DMS53 treated with DMSO at 0.1 percent for 48 hours (cell line): ENCODE measurements around the gene KDM4F.

Experiments
- DNase-seq: peaks from one replicate; lab custom pipeline; 2025; ENCODE audit not compliant: unreplicated experiment; lab: John Stamatoyannopoulos, UW

Gene KDM4F

DNA sequence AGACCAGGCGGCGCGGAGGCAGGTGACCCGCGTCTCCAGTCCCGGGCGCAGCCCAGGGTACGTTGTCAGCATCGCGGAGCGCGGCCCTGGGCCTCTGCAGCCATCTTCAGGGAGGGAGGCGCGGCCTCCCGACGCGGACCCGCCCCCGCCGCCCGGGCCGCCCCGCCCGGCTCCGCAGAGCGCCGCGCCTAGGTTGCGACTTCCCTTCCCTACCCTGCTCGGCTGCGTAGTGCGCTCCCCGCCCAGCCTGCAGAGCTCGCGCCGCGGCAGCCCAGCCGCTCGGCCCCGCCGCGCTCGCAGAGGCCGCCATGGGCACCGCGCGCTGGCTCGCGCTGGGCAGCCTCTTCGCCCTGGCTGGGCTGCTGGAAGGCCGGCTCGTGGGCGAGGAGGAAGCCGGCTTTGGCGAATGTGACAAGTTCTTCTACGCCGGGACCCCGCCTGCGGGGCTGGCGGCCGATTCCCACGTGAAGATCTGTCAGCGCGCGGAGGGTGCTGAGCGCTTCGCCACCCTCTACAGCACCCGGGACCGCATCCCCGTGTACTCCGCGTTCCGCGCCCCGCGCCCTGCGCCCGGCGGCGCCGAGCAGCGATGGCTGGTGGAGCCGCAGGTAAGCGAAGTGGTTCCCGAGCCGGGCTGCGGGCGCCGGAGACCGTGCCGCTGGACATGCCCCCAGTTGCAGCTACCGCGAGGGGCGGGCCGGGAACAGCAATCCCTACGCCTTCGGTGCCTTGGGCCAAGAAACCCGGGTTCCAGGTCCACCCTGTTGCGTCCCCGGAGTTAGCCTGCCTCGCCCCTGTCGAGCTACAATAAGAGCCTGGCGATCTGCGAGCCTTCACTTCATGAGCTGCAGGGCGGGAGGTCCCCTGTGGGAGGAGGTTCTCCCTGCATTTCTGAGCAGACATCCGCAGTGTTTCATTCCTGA is 40.7 kb downstream of the KDM4F start, which contains the start of gene ENDOD1:
Gene ENDOD1 (plus strand): TSS at position 227 of the 923 bp plus-strand sequence. CDS start 82 bp downstream, at position 309.
- DNase-seq, result peak; percentile 79

- DNase-seq, result no peak
These were observed 42.5 kb downstream of the KDM4F start for GRCh38 chr11:95091663-95092180.

DNA sequence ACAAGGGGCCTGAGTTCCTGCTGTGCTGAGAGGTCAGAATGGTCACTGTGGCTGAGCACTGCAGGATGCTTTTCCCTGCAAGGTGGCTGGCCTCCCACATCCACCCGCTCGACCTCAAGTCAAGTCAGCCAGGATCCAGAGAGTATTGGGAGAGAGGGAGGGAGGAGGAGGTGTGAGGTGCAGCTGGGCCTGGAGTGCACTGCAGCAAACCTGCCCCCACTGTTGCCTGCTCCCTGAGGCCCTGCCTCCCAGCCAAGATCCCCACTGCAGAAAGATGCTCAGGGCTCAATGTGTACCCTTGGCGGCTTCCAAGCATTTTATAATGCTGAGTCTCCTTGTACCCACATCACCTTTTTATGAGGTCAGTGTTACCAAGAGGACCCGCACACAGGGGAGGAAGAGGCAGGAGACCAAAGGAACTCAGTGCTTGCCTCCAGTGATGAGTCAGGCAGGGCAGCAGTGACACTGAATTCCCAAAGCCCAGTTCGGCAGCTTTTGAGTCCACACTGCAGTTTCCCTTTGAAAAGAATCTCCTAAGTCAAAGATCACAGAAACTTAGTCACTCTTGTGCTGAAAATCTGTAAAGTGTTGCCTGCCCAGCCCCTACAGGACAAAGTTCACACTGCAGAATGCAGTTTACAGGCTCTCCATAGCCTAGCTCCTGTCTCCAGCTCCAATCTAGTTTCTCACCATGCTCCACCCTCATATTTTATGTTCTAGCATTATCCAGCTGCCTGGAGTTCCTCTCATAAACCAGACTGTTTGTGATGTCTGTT is 43.5 kb downstream of the KDM4F start:
- no peak for DNase-seq

DNA sequence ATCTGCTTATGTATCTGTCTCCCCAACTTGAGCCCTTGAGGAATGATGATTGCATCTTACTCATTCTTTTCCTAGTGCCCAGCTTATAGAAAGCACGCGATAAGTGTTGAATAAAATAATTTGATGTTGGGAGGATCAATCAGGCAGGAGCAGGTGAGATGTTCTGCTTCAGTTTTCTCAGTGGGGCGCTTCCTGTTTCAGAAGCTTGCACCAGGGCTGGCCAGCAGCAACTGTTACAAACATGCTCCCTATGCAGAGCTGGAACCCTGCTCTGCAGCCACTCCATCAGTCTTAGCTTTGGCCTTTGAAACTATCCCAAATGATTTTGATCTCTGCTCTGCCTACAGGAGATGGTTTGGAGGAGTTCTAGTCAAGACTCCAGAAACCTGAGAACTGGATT is 44.3 kb downstream of the KDM4F start:
- DNase-seq, result no peak

DNA sequence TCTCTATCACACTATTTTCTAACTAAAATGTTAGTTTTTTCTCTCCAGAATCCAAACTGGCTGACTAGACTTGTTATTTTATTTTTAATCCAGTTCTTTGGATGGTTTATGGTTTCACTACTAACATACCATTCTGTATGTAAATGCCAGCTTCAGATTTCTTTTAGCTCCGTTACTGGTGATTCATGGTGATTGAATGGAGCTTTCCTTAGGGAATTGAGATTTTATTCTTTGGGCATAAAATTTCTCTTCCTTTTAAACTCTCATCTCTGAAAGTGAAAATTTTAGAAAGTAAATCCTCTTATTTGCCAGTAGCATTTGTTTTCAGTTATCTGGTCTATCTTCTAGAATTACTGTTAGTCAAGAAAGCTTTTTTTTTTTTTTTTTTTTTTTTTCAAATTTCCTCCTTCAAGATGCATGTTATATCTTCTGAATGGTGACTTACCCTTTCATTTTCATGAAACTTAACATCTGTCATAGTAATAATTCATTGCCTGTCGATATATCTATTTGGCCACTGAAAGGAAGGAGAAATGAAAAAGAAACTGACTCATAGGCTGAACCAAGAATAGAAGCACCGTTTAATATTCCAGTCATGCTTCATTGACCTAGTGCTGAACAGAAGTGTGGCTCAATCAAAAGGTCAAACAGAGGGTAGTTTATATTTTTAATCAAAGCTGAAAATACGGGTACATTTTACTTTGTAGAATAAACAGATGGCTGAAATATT is 46.8 kb downstream of the KDM4F start:
- peak; percentile 11 for DNase-seq

GRCh38 chr11:95097209-95097608 is 48.0 kb downstream of the KDM4F start:
- DNase-seq, result no peak

GRCh38 chr11:95098826-95099225 is 49.6 kb downstream of the KDM4F start:
- DNase-seq, result no peak

- DNase-seq, result no peak
These were observed 51.0 kb downstream of the KDM4F start for GRCh38 chr11:95100191-95100648.
